Stromal cell of bone marrow (primary cell): ENCODE results near the gene JUND.

ENCODE experiments used
- DNase-seq: peaks from one replicate; pipeline ENCODE4 v3.0.0-alpha.2; 2012; ENCODE audit warnings: low read depth

JUND gene

DNA sequence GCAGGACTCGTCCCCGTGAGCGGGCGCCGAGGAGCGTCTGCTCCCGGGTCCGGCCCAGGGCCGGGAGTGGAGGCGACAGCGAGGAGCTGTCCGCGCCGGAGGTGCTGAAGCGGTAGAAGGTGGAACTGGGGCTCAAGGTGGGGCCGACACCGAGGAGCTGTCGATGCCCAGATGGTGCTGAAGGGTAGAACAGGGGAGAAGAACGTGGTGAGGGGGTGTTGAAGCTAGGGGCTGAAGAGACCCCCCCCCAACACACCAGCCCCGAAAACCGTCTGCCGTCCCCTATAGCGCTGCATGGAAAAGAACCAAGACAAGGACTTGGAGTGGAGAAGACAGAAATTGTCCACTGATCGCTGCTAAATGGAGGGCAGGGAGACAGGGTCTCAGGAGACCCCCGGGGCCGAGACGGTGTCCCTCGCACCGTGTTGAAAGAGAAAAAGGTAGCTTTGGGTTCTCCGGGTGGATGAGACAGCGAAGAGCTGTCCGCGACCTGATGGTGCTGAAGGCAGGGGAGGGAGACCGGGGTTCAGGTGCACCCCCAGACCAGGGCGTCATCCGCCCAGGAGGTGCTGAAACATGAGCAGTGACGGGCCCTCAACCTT is 48.1 kb downstream of the JUND start:
- DNase-seq: no peak

DNA sequence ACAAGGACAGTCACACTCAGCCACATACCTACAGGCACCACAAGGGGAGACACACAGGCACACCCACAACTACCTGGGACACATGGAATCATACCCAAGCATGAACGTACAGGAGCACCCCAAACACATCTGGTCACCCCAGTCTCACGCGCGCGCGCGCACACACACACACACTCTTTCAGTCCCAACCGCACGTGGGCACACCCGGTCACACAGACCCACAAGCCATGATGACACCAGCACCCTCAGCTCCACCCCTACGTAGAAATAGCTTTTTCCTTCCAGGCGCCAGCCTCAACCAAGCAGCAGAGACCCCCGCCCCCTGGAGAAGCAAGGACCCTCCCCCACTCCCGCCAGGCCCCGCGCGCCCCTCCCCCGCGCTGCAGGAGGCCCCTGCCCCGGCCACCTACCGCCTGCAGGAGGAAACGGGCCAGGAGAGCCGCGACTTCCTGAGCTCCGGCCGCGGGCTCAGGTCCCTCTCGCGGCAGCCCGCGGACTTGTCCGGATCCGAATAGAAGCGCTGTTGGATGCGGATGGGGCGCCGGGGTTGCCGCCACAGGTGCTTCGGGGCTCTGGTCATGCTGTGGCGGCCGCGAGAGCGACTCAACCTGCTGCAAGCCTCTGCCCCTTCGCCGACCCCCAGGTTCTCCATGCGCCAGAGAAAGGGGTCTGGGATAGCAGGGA is 48.7 kb downstream of the JUND start:
- no peak for DNase-seq

DNA sequence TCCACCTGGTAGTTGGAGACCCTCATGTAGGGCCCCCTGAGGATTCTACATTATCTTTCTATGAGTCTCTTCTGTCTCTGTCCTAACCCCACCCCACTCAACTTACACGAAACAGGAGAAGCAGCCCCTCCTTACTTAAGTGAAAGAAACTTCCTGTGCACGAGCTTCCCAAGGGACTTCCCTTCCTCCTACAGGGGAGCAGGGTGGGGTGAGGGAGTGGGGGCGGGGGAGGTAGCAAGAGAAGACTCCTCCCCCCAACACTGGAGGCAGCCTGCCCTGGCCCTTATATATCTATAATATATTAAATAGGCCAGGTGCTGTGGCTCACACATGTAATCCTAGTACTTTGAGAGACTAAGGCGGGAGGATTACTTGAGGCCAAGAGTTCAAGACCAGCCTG is 49.6 kb downstream of the JUND start:
- no peak for DNase-seq

DNA sequence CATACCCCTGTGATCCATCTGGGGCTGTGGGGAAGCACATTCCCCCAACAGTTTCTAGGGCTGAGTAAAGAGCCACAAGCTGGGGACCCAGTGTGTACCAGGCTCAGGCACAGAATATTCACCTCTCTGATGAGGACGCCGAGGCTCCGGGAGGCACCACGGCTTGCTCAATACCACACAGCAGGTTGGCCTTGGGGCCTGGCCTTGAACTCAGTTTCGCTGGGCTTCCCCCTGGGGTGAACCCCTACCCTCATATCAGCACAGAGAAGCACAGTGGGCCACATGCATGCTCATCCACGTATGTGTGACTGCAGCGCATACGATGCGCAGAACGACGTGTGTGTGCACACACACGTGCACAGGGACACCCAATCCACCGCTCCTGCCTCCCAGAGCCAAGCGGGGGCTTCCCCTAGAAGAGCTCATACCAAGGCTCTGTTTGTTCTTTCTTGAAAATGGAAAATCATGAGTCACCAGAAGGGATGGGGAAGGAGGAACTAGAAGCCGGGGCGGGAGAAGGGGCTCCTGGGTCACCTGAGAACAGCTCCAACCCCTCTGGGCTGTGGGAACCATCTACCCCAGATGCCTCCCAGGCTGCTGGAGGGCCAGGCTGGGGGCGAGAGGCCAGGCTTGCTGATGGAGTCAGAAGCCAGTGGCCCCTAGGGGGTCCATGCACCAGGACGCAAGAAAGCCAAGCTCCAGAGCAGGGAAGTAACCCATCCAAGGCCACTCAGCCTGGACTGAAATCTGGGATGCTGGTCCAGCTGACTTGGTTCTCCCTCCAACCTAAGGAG is 50.3 kb downstream of the JUND start:
- no peak for DNase-seq

DNA sequence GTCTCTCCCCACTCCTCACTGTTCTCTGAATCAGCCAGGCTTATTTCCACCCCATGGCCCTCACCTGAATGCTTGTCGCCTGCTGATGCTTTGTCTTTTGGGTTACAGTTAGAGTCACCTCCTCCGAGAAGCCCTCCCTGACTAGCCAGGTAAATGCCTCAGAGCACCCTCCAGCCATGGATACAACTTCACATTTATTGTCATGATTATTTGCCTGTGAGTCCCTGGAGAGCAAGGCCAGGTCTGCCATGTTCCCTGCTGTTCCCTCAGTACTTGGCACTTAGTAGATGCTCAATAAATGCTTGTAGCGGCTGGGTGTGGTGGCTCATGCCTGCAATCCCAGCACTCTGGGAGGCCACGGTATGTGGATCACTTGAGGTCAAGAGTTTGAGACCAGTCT is 51.5 kb downstream of the JUND start:
- no peak for DNase-seq
